Activated CD8-positive, alpha-beta memory T cell treated with anti-CD3 and anti-CD28 coated beads, Interleukin-2, amount 50 U/mL, for 24 hours (primary cell): ENCODE data around the gene PDLIM7.

Experiments used
- DNase-seq: peaks from one replicate; pipeline ENCODE4 v3.0.0-alpha.2; 2020; ENCODE audit errors: extremely low read depth

The PDLIM7 gene

GRCh38 chr5:177456976-177457851, 40.2 kb downstream of the PDLIM7 start:
- DNase-seq = no peak

DNA sequence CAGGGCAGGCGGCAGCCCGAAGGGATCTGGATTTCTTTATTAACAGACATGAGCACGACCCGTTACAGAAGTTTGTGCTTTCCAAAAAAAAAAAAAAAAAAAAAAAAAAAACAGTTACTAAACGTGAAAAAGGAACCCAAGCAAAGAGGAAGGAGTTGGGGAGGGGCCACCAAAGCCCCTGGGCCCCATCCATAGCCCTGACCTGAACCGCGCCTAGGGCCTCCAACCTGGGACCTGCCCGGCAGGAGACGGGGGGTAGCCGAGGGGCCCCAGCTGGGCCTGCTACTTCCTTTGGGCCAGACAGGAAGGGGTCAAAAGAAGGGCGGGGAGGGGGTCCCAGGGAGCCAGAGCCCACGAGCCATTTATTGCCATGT, 40.8 kb downstream of the PDLIM7 start:
- DNase-seq = no peak

DNA sequence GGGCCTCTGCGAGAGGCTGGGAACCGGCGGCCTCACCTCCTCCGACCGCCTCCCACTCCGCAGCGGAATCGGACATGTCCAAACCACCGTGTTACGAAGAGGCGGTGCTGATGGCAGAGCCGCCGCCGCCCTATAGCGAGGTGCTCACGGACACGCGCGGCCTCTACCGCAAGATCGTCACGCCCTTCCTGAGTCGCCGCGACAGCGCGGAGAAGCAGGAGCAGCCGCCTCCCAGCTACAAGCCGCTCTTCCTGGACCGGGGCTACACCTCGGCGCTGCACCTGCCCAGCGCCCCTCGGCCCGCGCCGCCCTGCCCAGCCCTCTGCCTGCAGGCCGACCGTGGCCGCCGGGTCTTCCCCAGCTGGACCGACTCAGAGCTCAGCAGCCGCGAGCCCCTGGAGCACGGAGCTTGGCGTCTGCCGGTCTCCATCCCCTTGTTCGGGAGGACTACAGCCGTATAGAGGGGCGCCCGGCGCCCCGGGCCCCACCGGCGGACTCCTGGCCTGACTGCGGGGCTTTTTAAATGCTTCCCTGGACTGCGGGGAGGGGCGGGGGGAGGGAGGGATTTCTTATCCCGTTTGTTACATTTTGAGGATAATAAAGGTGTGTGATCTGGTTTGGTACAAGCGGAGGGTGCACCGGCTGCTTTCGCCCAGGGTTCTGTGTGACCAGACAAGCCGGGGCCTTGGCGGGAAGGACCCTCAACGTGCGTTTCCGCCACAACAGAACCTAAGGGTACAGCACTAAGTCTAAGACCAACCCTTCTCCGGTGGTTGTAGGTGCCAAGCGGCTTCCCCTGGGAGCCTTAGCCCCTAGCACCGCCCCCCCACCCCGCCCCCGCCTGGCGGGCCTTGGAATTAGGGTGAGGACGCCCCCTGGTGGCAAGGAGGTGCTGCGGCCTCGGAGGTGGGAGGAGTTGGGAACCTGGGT, 41.5 kb downstream of the PDLIM7 start:
- DNase-seq = peak; percentile 88

- DNase-seq = peak; percentile 77
Observed at GRCh38 chr5:177455036-177455660, 42.3 kb downstream of the PDLIM7 start.

GRCh38 chr5:177454397-177455035, 42.9 kb downstream of the PDLIM7 start:
- DNase-seq = peak; percentile 73

GRCh38 chr5:177453852-177454396, 43.5 kb downstream of the PDLIM7 start:
- no peak for DNase-seq

- DNase-seq = no peak
Observed at GRCh38 chr5:177452688-177453638, 44.4 kb downstream of the PDLIM7 start.

- DNase-seq = no peak
Observed at GRCh38 chr5:177450667-177451424, 46.6 kb downstream of the PDLIM7 start.

DNA sequence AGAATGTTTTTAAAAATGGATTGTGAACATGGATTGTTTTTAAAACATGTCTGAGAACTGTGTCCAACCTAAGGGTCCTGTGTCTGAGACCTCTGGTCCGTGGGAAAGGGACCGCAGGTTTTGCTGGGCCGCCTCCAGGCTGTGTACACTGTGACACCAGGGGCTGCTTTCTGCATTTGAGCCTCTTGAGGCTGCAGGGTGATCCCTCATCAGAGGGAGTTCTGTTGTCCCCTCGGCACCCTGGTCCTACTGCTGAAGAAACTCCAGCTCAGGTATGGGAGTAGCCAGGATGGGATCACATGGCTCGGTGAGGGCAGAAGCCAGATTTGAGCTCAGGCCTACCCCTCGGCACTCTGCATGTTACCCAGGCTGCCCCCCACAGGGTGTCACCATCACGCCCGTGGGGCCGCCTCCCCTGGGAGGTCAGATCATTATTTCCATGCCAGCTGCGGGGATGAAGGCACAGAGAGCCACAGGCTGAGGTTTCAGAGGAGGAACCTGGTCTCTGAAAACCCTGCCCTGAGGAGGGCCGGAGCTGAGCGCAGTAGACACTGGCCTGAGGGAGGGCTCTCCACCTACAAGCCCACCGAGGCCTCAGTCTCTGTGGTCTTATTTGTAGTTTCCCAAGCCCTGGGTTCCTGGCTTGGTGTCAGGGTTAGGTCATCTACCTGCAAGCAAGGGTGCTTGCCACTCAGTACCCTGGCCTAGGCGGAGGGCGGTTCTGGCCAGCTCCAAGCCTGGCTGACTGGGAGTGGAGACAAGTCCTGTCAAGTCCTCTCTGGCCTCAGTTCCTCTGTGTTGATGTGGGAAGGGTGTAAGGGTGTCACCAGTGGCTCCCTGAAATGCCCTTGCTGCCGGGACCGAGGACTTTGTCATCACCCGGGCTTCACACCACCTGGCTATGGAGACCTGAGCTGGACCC, 48.0 kb downstream of the PDLIM7 start:
- no peak for DNase-seq

GRCh38 chr5:177448244-177448950, 49.0 kb downstream of the PDLIM7 start:
- DNase-seq = no peak

DNA sequence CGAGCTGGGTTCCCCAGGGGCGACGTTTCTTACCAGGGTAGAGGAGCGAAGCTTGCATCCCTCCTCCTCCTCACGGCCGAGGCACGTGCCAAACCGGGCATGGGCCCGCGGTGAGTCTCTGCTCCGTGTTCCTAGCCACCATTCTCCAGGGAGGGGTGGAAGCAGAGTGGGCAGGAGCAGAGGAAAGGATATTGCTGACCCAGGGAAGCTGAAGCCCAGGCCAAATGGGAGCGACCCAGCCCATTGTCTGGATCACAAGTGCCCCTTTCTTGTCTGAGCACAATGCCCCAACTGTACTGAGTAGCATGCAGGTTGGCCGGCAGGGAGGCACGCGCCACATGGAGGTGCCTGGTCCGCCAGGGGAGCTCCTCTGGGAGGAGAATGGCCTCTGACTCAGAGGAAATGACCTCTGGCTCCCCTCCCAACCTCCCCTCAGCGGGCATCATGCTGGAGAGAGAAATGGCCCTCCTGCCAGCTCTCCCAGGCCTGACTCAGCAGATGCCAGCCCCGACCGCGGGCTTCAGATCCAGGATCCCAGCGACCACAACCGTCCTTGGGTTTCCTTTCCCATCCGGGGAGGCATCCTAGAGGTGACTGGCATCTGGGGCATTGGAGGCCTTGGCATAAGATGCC, 49.7 kb downstream of the PDLIM7 start:
- DNase-seq = no peak

- DNase-seq = no peak
Observed at GRCh38 chr5:177447066-177447610, 50.3 kb downstream of the PDLIM7 start.

DNA sequence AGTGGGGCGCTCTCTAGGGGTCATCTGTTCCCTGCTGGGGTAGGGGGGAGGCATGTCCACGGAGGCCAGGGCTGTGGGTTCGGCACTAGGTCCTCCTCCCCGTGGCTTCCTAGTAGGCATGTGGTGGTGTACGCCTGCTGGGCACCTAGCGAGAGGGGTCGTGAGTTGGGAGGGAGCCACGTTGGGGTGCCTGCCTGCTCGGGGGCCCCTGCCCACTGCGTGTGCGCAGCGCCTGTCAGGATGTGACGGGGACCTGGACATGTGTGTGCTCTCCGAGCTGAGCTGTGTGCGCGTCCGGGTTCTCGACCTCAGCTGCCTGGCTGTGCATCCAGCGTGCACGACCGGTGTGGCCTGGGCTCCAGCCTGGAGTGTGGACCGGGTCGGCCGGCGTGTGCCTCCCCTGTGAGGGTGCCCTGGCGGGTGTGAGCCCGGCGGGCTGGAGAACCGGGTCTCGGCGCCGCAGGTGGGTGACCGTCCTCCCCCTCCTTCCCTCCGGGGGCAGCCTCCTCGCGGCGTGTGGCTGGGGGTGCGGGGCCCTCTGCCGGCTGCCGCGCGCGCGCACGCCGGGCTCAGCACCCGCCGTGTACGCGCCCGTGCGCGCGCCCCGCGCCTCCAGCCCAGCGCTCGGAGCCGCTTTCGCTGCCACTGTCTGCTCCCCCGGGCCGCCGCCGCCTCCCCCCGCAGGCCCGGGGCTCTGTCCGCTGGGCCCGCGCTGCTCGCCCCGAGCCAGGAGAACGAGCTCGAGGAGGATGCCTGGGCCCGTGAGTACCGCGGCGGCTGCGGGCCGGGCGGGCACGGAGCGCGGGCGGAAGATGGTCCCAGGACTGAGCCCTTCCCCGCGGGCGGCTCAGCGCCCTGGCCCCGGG, 51.0 kb downstream of the PDLIM7 start, which contains the start of gene PRR7:
Gene PRR7, plus strand, starts transcription at position 615 of the 866 bp plus-strand sequence. CDS start 8,254 bp downstream, outside the sequence.
- DNase-seq = no peak

- DNase-seq = no peak
Observed at GRCh38 chr5:177445917-177446199, 51.5 kb downstream of the PDLIM7 start.

GRCh38 chr5:177445052-177445916, 52.1 kb downstream of the PDLIM7 start:
- no peak for DNase-seq
